GM23338 (cell line): Measurements from ENCODE around the gene KPTN. TPM values are rescaled to one million over a fixed set of nuclear protein-coding genes. Genes with fewer than 3 reads are reported as not detected.

Experiments
- ATAC-seq: fragments of 200-7000 bp; cut with Tn5 transposase; 3 replicates; pipeline ENCODE4 v1.9.1; 2020
- DNase-seq: peaks from one replicate; pipeline ENCODE4 v3.0.0-alpha.2; 2015; ENCODE audit warnings: low spot score
- H2AFZ ChIP-seq: fragments of 200-600 bp; sonication (generic); 2 replicates; pipeline ENCODE4 v1.8.0; 2016; ENCODE audit warnings: antibody characterized with exemption, mild to moderate bottlenecking, moderate library complexity
- H3F3A ChIP-seq: fragments of 200-600 bp; sonication (generic); replicated peaks from 2 replicates; pipeline ENCODE4 v1.8.0; 2017; ENCODE audit warnings: antibody characterized with exemption, mixed run types, low read depth
- H3K27ac ChIP-seq: fragments of 200-600 bp; sonication (generic); 2 replicates; pipeline ENCODE4 v1.6.1; 2016; ENCODE audit warnings: low read depth
- H3K27me3 ChIP-seq: fragments of 200-600 bp; sonication (generic); 2 replicates; pipeline ENCODE4 v1.8.0; 2016; ENCODE audit warnings: mild to moderate bottlenecking, mixed run types, moderate library complexity; ENCODE audit not compliant: insufficient read depth
- H3K36me3 ChIP-seq: fragments of 200-600 bp; sonication (generic); 2 replicates; pipeline ENCODE4 v1.8.0; 2016; ENCODE audit warnings: mild to moderate bottlenecking; ENCODE audit not compliant: insufficient read depth
- H3K4me1 ChIP-seq: fragments of 200-600 bp; sonication (generic); 2 replicates; pipeline ENCODE4 v1.8.0; 2016; ENCODE audit warnings: mild to moderate bottlenecking, moderate library complexity; ENCODE audit not compliant: insufficient read depth
- H3K4me2 ChIP-seq: fragments of 200-600 bp; sonication (generic); 2 replicates; pipeline ENCODE4 v1.7.1; 2017; ENCODE audit warnings: mixed run types
- H3K4me3 ChIP-seq: fragments of 200-600 bp; sonication (generic); 2 replicates; pipeline ENCODE4 v1.6.1; 2016; ENCODE audit warnings: mixed run types
- H3K79me2 ChIP-seq: fragments of 200-600 bp; sonication (generic); replicated peaks from 2 replicates; pipeline ENCODE4 v1.8.0; 2017; ENCODE audit warnings: mild to moderate bottlenecking; ENCODE audit not compliant: insufficient read depth
- H3K9me2 ChIP-seq: fragments of 200-600 bp; sonication (generic); 2 replicates; pipeline ENCODE4 v1.8.0; 2017; ENCODE audit not compliant: insufficient read depth
- H4K20me1 ChIP-seq: fragments of 200-600 bp; sonication (generic); replicated peaks from 2 replicates; pipeline ENCODE4 v1.8.0; 2017; ENCODE audit warnings: mild to moderate bottlenecking; ENCODE audit not compliant: insufficient read depth
- H3K27ac Mint-ChIP-seq: 2 replicates; pipeline ENCODE4 v1.8.0; 2020; ENCODE audit warnings: inconsistent platforms, mild to moderate bottlenecking, moderate library complexity, mixed read lengths
- H3K27me3 Mint-ChIP-seq: 3 replicates; pipeline ENCODE4 v1.8.0; 2022; ENCODE audit warnings: low read depth, mild to moderate bottlenecking, moderate library complexity, mixed read lengths, inconsistent platforms; ENCODE audit not compliant: insufficient read depth, poor library complexity
- H3K36me3 Mint-ChIP-seq: 3 replicates; pipeline ENCODE4 v1.8.0; 2021; ENCODE audit warnings: low read depth, mild to moderate bottlenecking, inconsistent platforms, moderate library complexity, mixed read lengths
- H3K4me1 Mint-ChIP-seq: 3 replicates; pipeline ENCODE4 v1.8.0; 2020; ENCODE audit warnings: mild to moderate bottlenecking, inconsistent platforms, mixed read lengths
- H3K4me3 Mint-ChIP-seq: 3 replicates; pipeline ENCODE4 v1.8.0; 2021; ENCODE audit warnings: moderate library complexity, mild to moderate bottlenecking, inconsistent platforms, mixed read lengths
- H3K9me3 Mint-ChIP-seq: 3 replicates; pipeline ENCODE4 v1.8.0; 2020; ENCODE audit warnings: moderate library complexity, mild to moderate bottlenecking, inconsistent platforms, mixed read lengths
- CREB1 ChIP-seq: fragments of 250-450 bp; sonication (Bioruptor Pico); IDR thresholded peaks from 2 replicates; pipeline ENCODE4 v1.5.0; 2020; ENCODE audit warnings: low read depth, mild to moderate bottlenecking, moderate library complexity
- EZH2phosphoT487 ChIP-seq: fragments of 200-600 bp; sonication (generic); IDR thresholded peaks from one replicate; pipeline ENCODE4 v1.8.1; 2018; ENCODE audit warnings: antibody characterized with exemption; ENCODE audit not compliant: unreplicated experiment
- polyA plus RNA-seq: library from polyadenylated mRNA; unstranded; fragments of >200 nt; fragmentation: Nextera tagmentation; extraction: Ambion mirVana; gene quantifications from 2 replicates; pipeline ENCODE4 v1.2.1, GENCODE V29; 2016
- total RNA-seq: library from RNA; depleted of rRNA; stranded (reverse); fragments of >200 nt; shearing (Covaris generic); gene quantifications from 2 replicates; pipeline ENCODE4 v1.2.3, GENCODE V29; 2014
- TF ChIP-seq, protein P1 (sequence below): IDR thresholded peaks from one replicate; pipeline ENCODE4 v1.6.1; 2018; ENCODE audit warnings: antibody characterized with exemption; ENCODE audit not compliant: unreplicated experiment
- TF ChIP-seq, protein P2 (sequence below): fragments of 250-450 bp; sonication (Bioruptor Pico); IDR thresholded peaks from 2 replicates; pipeline ENCODE4 v1.5.0; 2020; ENCODE audit warnings: mild to moderate bottlenecking, moderate library complexity
- TF ChIP-seq, protein P3 (sequence below), 2 experiments: fragments of 200-600 bp in 1 of 2; sonication (generic) in 1 of 2; conservative IDR thresholded peaks; 2 replicates each; pipeline versions ENCODE4 v1.5.1 to v1.6.1; 2016 to 2017; ENCODE audit warnings: antibody characterized with exemption in 2 of 2, low read depth in 2 of 2, mild to moderate bottlenecking in 2 of 2, moderate library complexity in 1 of 2

Gene KPTN
- total and polyA plus RNA-seq, 2 experiments from 2014 or later = 19.8 to 26.2 TPM

DNA sequence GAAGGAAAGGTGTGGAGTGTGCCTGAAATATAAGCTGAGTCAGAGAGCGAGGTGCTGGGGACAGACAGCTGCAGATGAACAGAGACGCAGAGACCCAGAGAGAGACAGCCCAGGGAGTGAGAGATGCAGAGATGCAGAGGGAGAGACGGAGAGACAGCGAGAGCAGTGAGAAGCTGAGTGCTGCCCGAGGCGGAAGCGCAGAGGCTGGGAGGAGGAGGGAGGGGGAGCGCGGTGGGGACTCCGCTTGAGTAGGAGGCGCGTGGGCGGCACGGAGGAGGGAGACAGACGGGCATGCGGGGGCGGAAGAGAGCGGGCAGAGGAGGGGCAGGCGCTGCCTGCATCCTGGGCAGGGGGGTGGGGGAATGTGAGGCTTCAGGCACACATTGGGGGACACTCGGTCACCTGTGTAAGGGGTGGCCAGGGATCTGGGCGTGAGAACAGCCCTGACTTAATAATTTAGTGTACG, 38.0 kb downstream of the KPTN start:
- Histone ChIP-seq H3K27me3 (peaks cover 23% of the 10 kb centered on the region), H3K4me2 (peak overlapping the region; percentile 85), H3K4me1 (peaks cover 23% of the 10 kb centered on the region), H3K79me2 (no peaks in the 10 kb centered on the region), H2AFZ (no peak overlapping the region), H3K36me3 (no peaks in the 10 kb centered on the region), H3F3A (peaks cover 28% of the 10 kb centered on the region; the same call in 1 of the 2 replicates), H3K9me2 (no peaks in the 10 kb centered on the region), H3K27ac (no peak overlapping the region), H3K4me3 (peak overlapping the region; percentile 67), H4K20me1 (peaks cover 6% of the 10 kb centered on the region)
- TF ChIP-seq EZH2phosphoT487 (no peak), CREB1 (no peak)
- TF ChIP-seq, protein P1, sequence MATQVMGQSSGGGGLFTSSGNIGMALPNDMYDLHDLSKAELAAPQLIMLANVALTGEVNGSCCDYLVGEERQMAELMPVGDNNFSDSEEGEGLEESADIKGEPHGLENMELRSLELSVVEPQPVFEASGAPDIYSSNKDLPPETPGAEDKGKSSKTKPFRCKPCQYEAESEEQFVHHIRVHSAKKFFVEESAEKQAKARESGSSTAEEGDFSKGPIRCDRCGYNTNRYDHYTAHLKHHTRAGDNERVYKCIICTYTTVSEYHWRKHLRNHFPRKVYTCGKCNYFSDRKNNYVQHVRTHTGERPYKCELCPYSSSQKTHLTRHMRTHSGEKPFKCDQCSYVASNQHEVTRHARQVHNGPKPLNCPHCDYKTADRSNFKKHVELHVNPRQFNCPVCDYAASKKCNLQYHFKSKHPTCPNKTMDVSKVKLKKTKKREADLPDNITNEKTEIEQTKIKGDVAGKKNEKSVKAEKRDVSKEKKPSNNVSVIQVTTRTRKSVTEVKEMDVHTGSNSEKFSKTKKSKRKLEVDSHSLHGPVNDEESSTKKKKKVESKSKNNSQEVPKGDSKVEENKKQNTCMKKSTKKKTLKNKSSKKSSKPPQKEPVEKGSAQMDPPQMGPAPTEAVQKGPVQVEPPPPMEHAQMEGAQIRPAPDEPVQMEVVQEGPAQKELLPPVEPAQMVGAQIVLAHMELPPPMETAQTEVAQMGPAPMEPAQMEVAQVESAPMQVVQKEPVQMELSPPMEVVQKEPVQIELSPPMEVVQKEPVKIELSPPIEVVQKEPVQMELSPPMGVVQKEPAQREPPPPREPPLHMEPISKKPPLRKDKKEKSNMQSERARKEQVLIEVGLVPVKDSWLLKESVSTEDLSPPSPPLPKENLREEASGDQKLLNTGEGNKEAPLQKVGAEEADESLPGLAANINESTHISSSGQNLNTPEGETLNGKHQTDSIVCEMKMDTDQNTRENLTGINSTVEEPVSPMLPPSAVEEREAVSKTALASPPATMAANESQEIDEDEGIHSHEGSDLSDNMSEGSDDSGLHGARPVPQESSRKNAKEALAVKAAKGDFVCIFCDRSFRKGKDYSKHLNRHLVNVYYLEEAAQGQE = peak; percentile 6
- peaks cover 35% of the 10 kb centered on the region for H3K27me3 Mint-ChIP-seq
- peak; percentile 67 for DNase-seq
- H3K4me3 Mint-ChIP-seq = peak overlapping the region; percentile 56
- no peaks in the 10 kb centered on the region; the same call in 2 of the 3 replicates for H3K36me3 Mint-ChIP-seq
- H3K9me3 Mint-ChIP-seq = no peaks in the 10 kb centered on the region; the same call in 2 of the 3 replicates
- peak; percentile 6 for ATAC-seq
- peaks cover 35% of the 10 kb centered on the region for H3K4me1 Mint-ChIP-seq
- no peak overlapping the region; the same call in 1 of the 2 replicates for H3K27ac Mint-ChIP-seq

DNA sequence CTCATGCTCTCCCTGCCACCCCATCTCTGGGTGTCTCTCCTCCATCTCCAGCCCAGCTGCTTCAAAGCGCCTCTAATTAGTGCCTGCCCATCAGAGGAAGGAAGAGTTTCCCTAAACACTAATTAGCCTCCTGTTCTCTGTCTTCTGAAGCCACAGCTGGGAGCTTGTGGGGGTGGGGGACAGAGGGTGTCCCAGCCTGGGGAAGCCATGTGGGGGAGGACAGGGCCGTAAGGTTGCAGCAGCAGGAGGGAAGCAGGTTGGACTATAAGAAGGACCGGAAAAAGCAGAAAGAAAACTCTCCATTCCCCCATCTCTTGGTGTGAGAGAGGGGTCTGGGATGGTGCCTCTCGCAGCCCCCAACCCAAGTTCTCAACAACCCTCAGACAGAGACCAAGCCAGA, 38.5 kb downstream of the KPTN start:
- Mint-ChIP-seq H3K4me3 (peak overlapping the region; percentile 56), H3K27me3 (peaks cover 35% of the 10 kb centered on the region), H3K27ac (no peak overlapping the region; the same call in 1 of the 2 replicates), H3K9me3 (no peaks in the 10 kb centered on the region; the same call in 2 of the 3 replicates), H3K4me1 (peaks cover 35% of the 10 kb centered on the region), H3K36me3 (no peaks in the 10 kb centered on the region; the same call in 2 of the 3 replicates)
- peaks cover 23% of the 10 kb centered on the region for H3K27me3 ChIP-seq
- no peaks in the 10 kb centered on the region for H3K79me2 ChIP-seq
- peak overlapping the region; percentile 67 for H3K4me3 ChIP-seq
- no peak for ATAC-seq
- no peaks in the 10 kb centered on the region for H3K36me3 ChIP-seq
- no peak overlapping the region for H2AFZ ChIP-seq
- DNase-seq = no peak
- H4K20me1 ChIP-seq = peaks cover 6% of the 10 kb centered on the region
- peaks cover 28% of the 10 kb centered on the region; the same call in 1 of the 2 replicates for H3F3A ChIP-seq
- peaks cover 23% of the 10 kb centered on the region for H3K4me1 ChIP-seq
- no peaks in the 10 kb centered on the region for H3K9me2 ChIP-seq
- peak overlapping the region; percentile 85 for H3K4me2 ChIP-seq
- no peak overlapping the region for H3K27ac ChIP-seq
- TF ChIP-seq, protein P2, sequence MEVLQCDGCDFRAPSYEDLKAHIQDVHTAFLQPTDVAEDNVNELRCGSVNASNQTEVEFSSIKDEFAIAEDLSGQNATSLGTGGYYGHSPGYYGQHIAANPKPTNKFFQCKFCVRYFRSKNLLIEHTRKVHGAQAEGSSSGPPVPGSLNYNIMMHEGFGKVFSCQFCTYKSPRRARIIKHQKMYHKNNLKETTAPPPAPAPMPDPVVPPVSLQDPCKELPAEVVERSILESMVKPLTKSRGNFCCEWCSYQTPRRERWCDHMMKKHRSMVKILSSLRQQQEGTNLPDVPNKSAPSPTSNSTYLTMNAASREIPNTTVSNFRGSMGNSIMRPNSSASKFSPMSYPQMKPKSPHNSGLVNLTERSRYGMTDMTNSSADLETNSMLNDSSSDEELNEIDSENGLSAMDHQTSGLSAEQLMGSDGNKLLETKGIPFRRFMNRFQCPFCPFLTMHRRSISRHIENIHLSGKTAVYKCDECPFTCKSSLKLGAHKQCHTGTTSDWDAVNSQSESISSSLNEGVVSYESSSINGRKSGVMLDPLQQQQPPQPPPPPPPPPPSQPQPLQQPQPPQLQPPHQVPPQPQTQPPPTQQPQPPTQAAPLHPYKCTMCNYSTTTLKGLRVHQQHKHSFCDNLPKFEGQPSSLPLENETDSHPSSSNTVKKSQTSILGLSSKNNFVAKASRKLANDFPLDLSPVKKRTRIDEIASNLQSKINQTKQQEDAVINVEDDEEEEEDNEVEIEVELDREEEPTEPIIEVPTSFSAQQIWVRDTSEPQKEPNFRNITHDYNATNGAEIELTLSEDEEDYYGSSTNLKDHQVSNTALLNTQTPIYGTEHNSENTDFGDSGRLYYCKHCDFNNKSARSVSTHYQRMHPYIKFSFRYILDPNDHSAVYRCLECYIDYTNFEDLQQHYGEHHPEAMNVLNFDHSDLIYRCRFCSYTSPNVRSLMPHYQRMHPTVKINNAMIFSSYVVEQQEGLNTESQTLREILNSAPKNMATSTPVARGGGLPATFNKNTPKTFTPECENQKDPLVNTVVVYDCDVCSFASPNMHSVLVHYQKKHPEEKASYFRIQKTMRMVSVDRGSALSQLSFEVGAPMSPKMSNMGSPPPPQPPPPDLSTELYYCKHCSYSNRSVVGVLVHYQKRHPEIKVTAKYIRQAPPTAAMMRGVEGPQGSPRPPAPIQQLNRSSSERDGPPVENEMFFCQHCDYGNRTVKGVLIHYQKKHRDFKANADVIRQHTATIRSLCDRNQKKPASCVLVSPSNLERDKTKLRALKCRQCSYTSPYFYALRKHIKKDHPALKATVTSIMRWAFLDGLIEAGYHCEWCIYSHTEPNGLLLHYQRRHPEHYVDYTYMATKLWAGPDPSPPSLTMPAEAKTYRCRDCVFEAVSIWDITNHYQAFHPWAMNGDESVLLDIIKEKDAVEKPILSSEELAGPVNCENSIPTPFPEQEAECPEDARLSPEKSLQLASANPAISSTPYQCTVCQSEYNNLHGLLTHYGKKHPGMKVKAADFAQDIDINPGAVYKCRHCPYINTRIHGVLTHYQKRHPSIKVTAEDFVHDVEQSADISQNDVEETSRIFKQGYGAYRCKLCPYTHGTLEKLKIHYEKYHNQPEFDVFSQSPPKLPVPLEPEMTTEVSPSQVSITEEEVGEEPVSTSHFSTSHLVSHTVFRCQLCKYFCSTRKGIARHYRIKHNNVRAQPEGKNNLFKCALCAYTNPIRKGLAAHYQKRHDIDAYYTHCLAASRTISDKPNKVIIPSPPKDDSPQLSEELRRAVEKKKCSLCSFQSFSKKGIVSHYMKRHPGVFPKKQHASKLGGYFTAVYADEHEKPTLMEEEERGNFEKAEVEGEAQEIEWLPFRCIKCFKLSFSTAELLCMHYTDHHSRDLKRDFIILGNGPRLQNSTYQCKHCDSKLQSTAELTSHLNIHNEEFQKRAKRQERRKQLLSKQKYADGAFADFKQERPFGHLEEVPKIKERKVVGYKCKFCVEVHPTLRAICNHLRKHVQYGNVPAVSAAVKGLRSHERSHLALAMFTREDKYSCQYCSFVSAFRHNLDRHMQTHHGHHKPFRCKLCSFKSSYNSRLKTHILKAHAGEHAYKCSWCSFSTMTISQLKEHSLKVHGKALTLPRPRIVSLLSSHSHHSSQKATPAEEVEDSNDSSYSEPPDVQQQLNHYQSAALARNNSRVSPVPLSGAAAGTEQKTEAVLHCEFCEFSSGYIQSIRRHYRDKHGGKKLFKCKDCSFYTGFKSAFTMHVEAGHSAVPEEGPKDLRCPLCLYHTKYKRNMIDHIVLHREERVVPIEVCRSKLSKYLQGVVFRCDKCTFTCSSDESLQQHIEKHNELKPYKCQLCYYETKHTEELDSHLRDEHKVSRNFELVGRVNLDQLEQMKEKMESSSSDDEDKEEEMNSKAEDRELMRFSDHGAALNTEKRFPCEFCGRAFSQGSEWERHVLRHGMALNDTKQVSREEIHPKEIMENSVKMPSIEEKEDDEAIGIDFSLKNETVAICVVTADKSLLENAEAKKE = no peak
- TF ChIP-seq, protein P1 = no peak
- TF ChIP-seq, protein P3, sequence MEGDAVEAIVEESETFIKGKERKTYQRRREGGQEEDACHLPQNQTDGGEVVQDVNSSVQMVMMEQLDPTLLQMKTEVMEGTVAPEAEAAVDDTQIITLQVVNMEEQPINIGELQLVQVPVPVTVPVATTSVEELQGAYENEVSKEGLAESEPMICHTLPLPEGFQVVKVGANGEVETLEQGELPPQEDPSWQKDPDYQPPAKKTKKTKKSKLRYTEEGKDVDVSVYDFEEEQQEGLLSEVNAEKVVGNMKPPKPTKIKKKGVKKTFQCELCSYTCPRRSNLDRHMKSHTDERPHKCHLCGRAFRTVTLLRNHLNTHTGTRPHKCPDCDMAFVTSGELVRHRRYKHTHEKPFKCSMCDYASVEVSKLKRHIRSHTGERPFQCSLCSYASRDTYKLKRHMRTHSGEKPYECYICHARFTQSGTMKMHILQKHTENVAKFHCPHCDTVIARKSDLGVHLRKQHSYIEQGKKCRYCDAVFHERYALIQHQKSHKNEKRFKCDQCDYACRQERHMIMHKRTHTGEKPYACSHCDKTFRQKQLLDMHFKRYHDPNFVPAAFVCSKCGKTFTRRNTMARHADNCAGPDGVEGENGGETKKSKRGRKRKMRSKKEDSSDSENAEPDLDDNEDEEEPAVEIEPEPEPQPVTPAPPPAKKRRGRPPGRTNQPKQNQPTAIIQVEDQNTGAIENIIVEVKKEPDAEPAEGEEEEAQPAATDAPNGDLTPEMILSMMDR (conservative IDR thresholded peaks at IDR 0.05; ENCODE audit: low read depth in 2 of 2) = no peak
